ENCODE results near the gene OBP2A.
"Not testable (repeated sequence)": the region's sequence is repeated elsewhere in the genome, so short reads cannot be mapped to it uniquely, and the experiment has no call there.

The OBP2A gene

GRCh38 chr9:135545646-135546176, at the start of gene OBP2A:
Gene OBP2A, plus strand, starts transcription at chr9:135546126. Its CDS starts 55 bp downstream, at chr9:135546181.
- DNase-seq (ENCODE audit: low read depth); H3K4me3 ChIP-seq (ENCODE audit: low read length): not testable (repeated sequence)

- H3K4me3 ChIP-seq (ENCODE audit: low read length): no peak overlapping the region
- no peak for DNase-seq (ENCODE audit: low read depth)
- no peak for TF ChIP-seq CTCF (conservative IDR thresholded peaks at IDR 0.05; ENCODE audit: low read length)
Observed at GRCh38 chr9:135498381-135499126, 47.4 kb upstream of the OBP2A start.

GRCh38 chr9:135499326-135500070, 46.4 kb upstream of the OBP2A start:
- peak overlapping the region; percentile 80 for H3K4me3 ChIP-seq (ENCODE audit: low read length)
- peak; percentile 86 for DNase-seq (ENCODE audit: low read depth)
- TF ChIP-seq CTCF (conservative IDR thresholded peaks at IDR 0.05; ENCODE audit: low read length): no peak

GRCh38 chr9:135500071-135500524, 45.8 kb upstream of the OBP2A start:
- H3K4me3 ChIP-seq (ENCODE audit: low read length): peak overlapping the region; percentile 80
- no peak for DNase-seq (ENCODE audit: low read depth)
- TF ChIP-seq CTCF (conservative IDR thresholded peaks at IDR 0.05; ENCODE audit: low read length): no peak

- TF ChIP-seq CTCF (conservative IDR thresholded peaks at IDR 0.05; ENCODE audit: low read length): peak; percentile 62
- H3K4me3 ChIP-seq (ENCODE audit: low read length): peak within 1 kb of the TSS; percentile 80
Observed at GRCh38 chr9:135500525-135501260, 45.2 kb upstream of the OBP2A start, which contains the start of gene MRPS2. Gene MRPS2, plus strand, starts transcription at chr9:135500682. Its CDS starts 29 bp downstream, at chr9:135500711.

GRCh38 chr9:135501261-135502167, 44.4 kb upstream of the OBP2A start:
- peak; percentile 56 for DNase-seq (ENCODE audit: low read depth)
- H3K4me3 ChIP-seq (ENCODE audit: low read length): peak overlapping the region; percentile 80
- TF ChIP-seq CTCF (conservative IDR thresholded peaks at IDR 0.05; ENCODE audit: low read length): no peak

More at GRCh38 chr9:135500525-135501260, 45.2 kb upstream of the OBP2A start, which contains the start of gene MRPS2:
- DNase-seq (ENCODE audit: low read depth): peak; percentile 88
